ENCODE measurements around the gene SEMA3B. TPM values are rescaled to one million over a fixed set of nuclear protein-coding genes. Genes with fewer than 3 reads are reported as not detected.

SEMA3B gene
- total RNA-seq, 1 experiment from 2014 or later: 7.6 TPM

DNA sequence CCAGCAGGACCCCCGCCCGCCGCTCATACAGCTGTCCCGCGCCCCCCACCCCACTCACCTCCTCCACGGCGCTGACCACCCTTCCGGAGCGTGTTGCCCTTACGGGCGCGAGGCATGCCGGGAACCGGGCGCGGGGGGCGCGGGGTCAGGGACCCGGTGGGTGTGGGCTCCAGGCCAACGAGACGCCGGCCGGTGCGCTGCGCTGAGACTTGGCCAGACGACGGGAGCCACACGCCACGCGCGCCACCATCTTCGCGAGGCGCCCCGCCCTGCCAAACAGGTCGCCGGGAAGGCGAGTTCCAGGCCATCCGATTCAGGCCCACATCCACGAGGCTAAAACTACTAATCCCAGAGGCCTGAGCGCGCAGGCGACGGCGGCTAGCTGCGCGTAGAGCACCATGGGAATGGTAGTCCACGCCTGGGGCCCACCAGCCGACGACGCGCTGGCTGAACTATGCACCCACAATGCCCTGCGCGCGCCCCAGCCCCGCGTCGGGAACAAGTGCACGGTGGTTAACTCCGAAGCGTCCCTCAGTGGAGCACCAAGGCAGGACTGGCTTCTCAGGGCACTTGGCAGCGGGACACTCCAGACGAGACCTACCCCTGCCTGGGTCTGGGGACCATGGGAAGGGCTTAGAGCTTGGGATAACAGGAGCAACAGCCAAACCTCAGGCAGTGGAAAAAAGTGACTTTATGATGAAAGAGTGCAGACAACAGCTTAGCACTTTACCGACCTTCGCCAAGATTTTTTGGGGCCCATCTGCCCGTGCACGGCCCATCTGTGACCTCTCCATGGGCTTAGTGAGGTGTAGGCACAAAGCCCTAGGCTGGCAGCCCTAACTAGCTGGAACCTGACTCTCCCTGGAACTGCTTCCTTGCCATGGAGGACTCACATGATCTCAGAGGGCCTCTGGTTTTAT is 23.5 kb downstream of the SEMA3B start, which contains the start of gene IFRD2:
IFRD2 (minus strand) TSS at position 271 of the 920 bp plus-strand sequence; CDS start at position 116, 155 bp downstream.
- DNase-seq (ENCODE audit: unreplicated experiment): peak; percentile 97
- no peaks in the 10 kb centered on the region for H3K27me3 Mint-ChIP-seq (ENCODE audit: insufficient read depth, unreplicated experiment)
- peak within 1 kb of the TSS; percentile 96 for H3K4me3 Mint-ChIP-seq (ENCODE audit: unreplicated experiment)
- ChIA-PET CTCF (interaction anchor here (0.7 to 6.2 kb wide), 6 partner anchors 8 to 100 kb away, joined by 3 to 38 read pairs (median 4); partner anchors contain the start of gene HYAL2), POLR2A (interaction anchor here (0.6 to 2.9 kb wide), 28 partner anchors 9 to 1380 kb away, joined by 3 to 22 read pairs (median 4); partner anchors contain the start of genes CYB561D2, GNAI2, HYAL2 and KLHDC8B)
- H3K4me1 Mint-ChIP-seq (ENCODE audit: insufficient read depth, unreplicated experiment): peaks cover 14% of the 10 kb centered on the region
- BruUV-seq (replicated peaks): TSS peak; percentile 77
- H3K36me3 Mint-ChIP-seq (ENCODE audit: insufficient read depth, unreplicated experiment): peaks cover 27% of the 10 kb centered on the region
- TF ChIP-seq CTCF (IDR thresholded peaks at IDR 0.05; ENCODE audit: unreplicated experiment): no peak
- peak within 1 kb of the TSS; percentile 93 for H3K27ac Mint-ChIP-seq (ENCODE audit: low read depth, unreplicated experiment)
- no peaks in the 10 kb centered on the region for H3K9me3 Mint-ChIP-seq (ENCODE audit: unreplicated experiment)
- intact Hi-C loops (cut with micrococcal nuclease): no loop called here

- peaks cover 19% of the 10 kb centered on the region for H3K4me1 Mint-ChIP-seq (ENCODE audit: insufficient read depth, unreplicated experiment)
- DNase-seq (ENCODE audit: unreplicated experiment): no peak
- H3K4me3 Mint-ChIP-seq (ENCODE audit: unreplicated experiment): peak overlapping the region; percentile 96
- peak overlapping the region; percentile 93 for H3K27ac Mint-ChIP-seq (ENCODE audit: low read depth, unreplicated experiment)
- CTCF ChIA-PET: interaction anchor here (0.8 to 6.2 kb wide), 3 partner anchors 9 to 46 kb away, joined by 4 to 38 read pairs (median 5); partner anchors contain the start of gene HYAL2
- intact Hi-C loops (cut with micrococcal nuclease): no loop called here
- no peak for TF ChIP-seq CTCF (IDR thresholded peaks at IDR 0.05; ENCODE audit: unreplicated experiment)
- no peaks in the 10 kb centered on the region for H3K27me3 Mint-ChIP-seq (ENCODE audit: insufficient read depth, unreplicated experiment)
- no peaks in the 10 kb centered on the region for H3K9me3 Mint-ChIP-seq (ENCODE audit: unreplicated experiment)
- BruUV-seq (replicated peaks): no TSS peak
- POLR2A ChIA-PET: interaction anchor here (0.7 to 2.9 kb wide), 12 partner anchors 10 to 57 kb away, joined by 3 to 22 read pairs (median 12); partner anchors contain the start of genes GNAI2, HYAL2, LSMEM2 and TUSC2
- H3K36me3 Mint-ChIP-seq (ENCODE audit: insufficient read depth, unreplicated experiment): peaks cover 21% of the 10 kb centered on the region
Measured at GRCh38 chr3:50293079-50293801, 24.3 kb downstream of the SEMA3B start.

GRCh38 chr3:50294089-50294488 is 25.1 kb downstream of the SEMA3B start:
- intact Hi-C loops (cut with micrococcal nuclease): no loop called here
- H3K4me1 Mint-ChIP-seq (ENCODE audit: insufficient read depth, unreplicated experiment): peaks cover 21% of the 10 kb centered on the region
- CTCF ChIA-PET: interaction anchor here (0.6 kb wide), 1 partner anchor 17 kb away, joined by 4 read pairs; no protein-coding TSS in a partner anchor

More at GRCh38 chr3:50294089-50294488, 25.1 kb downstream of the SEMA3B start:
- H3K27ac Mint-ChIP-seq (ENCODE audit: low read depth, unreplicated experiment): no peak overlapping the region
- H3K9me3 Mint-ChIP-seq (ENCODE audit: unreplicated experiment): no peaks in the 10 kb centered on the region
- H3K4me3 Mint-ChIP-seq (ENCODE audit: unreplicated experiment): no peak overlapping the region
- no peaks in the 10 kb centered on the region for H3K27me3 Mint-ChIP-seq (ENCODE audit: insufficient read depth, unreplicated experiment)
- peaks cover 13% of the 10 kb centered on the region for H3K36me3 Mint-ChIP-seq (ENCODE audit: insufficient read depth, unreplicated experiment)
- POLR2A ChIA-PET: interaction anchor here (0.7 to 2.9 kb wide), 3 partner anchors 43 to 58 kb away, joined by 3 to 22 read pairs (median 3); partner anchors contain the start of gene GNAI2
- DNase-seq (ENCODE audit: unreplicated experiment): no peak
- TF ChIP-seq CTCF (IDR thresholded peaks at IDR 0.05; ENCODE audit: unreplicated experiment): no peak
- no TSS peak for BruUV-seq (replicated peaks)

Measured in MCF 10A (cell line).